HG03039 (cell line): ENCODE data around the gene UTP4.

Source experiments
- ATAC-seq: cut with Tn5 transposase; IDR thresholded peaks from one replicate; pipeline ENCODE4 v1.9.1; 2021; ENCODE audit warnings: mild to moderate bottlenecking, moderate library complexity; ENCODE audit not compliant: unreplicated experiment

UTP4 gene

GRCh38 chr16:69201291-69201690 is 68.8 kb downstream of the UTP4 start:
- no peak for ATAC-seq

- ATAC-seq = no peak
These were observed 69.3 kb downstream of the UTP4 start for GRCh38 chr16:69201787-69202186.

- ATAC-seq = no peak
These were observed 71.7 kb downstream of the UTP4 start for GRCh38 chr16:69204172-69204571.

DNA sequence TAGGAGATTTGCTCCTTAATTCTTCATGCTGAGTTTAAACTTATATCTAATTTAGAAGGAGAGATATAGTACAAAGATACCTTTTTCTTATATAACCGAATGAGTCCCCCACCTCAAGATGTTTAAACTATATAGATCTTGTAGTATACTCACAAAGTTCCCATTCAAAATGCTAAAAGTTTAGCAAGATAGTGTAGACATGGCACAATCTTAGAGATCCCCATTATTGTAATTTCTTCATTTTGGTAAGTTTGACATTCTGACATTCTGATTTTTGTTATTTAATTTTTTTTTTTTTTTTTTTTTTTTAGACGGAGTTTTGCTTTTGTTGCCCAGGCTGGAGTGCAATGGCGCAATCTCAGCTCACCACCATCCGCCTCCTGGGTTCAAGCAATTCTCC is 77.3 kb downstream of the UTP4 start:
- no peak for ATAC-seq

GRCh38 chr16:69217433-69217832 is 85.0 kb downstream of the UTP4 start:
- no peak for ATAC-seq
